ENCODE results near the gene CGREF1. TPM values are rescaled to one million over a fixed set of nuclear protein-coding genes. Genes with fewer than 3 reads are reported as not detected.

The CGREF1 gene
- total RNA-seq, 6 experiments from 2014 or later: 2.5 to 33.2 (median 7.7) TPM

DNA sequence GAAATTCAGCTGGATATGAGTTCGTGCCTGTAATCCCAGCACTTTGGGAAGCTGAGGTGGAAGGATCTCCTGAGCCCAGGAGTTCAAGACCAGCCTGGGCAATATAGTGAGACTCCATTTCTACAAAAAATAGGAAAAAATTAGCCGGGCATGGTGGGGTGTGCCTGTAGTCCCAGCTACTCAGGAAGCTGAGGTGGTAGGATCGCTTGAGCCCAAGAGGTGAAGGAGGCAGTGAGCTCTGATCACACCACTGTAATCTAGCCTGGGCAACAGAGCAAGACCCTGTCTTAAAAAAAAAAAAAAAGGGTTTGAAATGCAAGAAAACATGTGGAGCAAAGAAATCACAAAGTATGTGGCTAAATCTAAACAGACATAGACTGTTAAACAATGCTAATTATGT is 9.8 kb downstream of the CGREF1 start:
- TF ChIP-seq POLR2A (IDR thresholded peaks at IDR 0.05): no peak

DNA sequence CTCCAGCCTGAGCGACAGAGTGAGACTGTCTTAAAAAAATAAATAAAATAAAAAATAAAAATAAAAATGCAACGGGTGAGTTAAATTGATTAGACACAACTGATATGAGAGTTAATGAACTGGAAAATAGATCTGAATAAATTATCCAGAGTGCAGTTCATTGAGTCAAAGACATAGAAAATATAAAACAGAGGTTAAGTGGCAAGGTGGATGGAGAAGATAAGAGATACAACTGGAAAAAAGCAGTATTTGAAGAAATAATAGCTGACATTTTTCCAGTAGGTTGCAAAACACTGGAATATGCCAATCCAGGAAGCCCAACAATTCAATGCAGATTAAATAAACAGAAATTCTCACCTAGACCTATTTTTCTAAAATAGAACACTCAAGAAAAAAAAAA is 10.7 kb downstream of the CGREF1 start:
- Histone ChIP-seq H3K4me3 (no peak overlapping the region), H3K4me1 (no peaks in the 10 kb centered on the region), H3K36me3 (no peaks in the 10 kb centered on the region), H3K27ac (no peak overlapping the region), H3K27me3 (no peaks in the 10 kb centered on the region), H3K9me3 (no peaks in the 10 kb centered on the region)
- DNase-seq (no peak), ATAC-seq (no peak)
- intact Hi-C loops (cut with DNase I): no loop called here
- no peak for TF ChIP-seq POLR2A (IDR thresholded peaks at IDR 0.05)
- TF ChIP-seq, protein P1, sequence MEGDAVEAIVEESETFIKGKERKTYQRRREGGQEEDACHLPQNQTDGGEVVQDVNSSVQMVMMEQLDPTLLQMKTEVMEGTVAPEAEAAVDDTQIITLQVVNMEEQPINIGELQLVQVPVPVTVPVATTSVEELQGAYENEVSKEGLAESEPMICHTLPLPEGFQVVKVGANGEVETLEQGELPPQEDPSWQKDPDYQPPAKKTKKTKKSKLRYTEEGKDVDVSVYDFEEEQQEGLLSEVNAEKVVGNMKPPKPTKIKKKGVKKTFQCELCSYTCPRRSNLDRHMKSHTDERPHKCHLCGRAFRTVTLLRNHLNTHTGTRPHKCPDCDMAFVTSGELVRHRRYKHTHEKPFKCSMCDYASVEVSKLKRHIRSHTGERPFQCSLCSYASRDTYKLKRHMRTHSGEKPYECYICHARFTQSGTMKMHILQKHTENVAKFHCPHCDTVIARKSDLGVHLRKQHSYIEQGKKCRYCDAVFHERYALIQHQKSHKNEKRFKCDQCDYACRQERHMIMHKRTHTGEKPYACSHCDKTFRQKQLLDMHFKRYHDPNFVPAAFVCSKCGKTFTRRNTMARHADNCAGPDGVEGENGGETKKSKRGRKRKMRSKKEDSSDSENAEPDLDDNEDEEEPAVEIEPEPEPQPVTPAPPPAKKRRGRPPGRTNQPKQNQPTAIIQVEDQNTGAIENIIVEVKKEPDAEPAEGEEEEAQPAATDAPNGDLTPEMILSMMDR (IDR thresholded peaks at IDR 0.05): no peak
- 62% methylated on average over 2 of the region's 2 CpGs for WGBS (ENCODE audit: insufficient coverage, low coverage, low lambda C conversion rate, missing lambda C conversion rate)

More for the DNA sequence above, 9.8 kb downstream of the CGREF1 start:
- Histone ChIP-seq H3K4me1 (no peaks in the 10 kb centered on the region), H3K27ac (no peak overlapping the region), H3K36me3 (no peaks in the 10 kb centered on the region), H3K9me3 (no peaks in the 10 kb centered on the region), H3K4me3 (no peak overlapping the region), H3K27me3 (no peaks in the 10 kb centered on the region)
- intact Hi-C loops (cut with DNase I): no loop called here
- WGBS (ENCODE audit: insufficient coverage, low coverage, low lambda C conversion rate, missing lambda C conversion rate): 90% methylated on average over 2 of the region's 3 CpGs
- no peak for ATAC-seq
- DNase-seq: no peak

DNA sequence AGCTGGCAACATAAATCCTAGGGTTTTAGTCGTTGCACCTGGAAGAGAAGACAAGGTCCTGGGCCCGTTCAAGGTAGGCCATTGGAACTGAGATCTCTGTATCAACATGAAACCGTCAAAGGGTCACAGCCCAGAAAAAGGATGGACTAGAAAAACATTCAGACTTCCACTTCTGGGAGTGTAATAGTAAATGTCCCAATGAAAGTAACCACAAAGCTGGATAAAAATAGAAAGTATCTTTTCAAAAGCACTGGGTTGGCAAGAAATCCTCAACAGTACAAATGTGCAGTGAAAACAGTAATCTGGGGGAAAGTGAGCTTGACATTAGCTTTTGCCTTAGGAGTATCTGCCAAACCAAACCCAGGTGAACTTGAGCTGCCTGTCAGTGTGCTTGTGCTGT is 12.9 kb downstream of the CGREF1 start:
- no peaks in the 10 kb centered on the region for H3K4me1 ChIP-seq
- no peak overlapping the region for H3K27ac ChIP-seq
- no peak for TF ChIP-seq POLR2A (IDR thresholded peaks at IDR 0.05)
- TF ChIP-seq, protein P1 (IDR thresholded peaks at IDR 0.05): no peak
- no peaks in the 10 kb centered on the region for H3K9me3 ChIP-seq
- DNase-seq: no peak
- no peak overlapping the region for H3K4me3 ChIP-seq
- 30% methylated on average over 3 of the region's 3 CpGs for WGBS (ENCODE audit: insufficient coverage, low coverage, low lambda C conversion rate, missing lambda C conversion rate)
- ATAC-seq: no peak
- no peaks in the 10 kb centered on the region for H3K36me3 ChIP-seq
- intact Hi-C loops (cut with DNase I): no loop called here
- no peaks in the 10 kb centered on the region for H3K27me3 ChIP-seq

DNA sequence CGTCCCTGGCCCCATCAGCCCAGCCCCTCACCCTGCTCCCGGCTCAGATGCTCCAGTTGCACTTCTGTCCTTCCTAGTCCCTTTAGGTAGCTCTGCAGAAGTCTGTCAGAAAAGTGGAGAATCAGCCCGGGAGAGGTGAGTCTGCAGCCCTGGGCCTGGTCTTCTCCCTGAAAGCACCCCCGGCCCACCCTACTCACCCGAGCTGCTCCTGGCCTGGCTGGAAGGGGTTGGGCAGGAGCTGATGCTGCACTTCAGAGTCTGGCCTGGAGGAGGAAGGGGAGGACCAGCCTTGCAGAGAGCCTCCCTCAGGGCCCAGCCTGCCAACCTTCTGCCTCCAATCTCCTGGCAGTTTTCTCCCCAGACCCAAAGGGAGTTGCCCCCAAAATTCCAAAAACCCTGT is 16.6 kb downstream of the CGREF1 start:
- DNase-seq (no peak), ATAC-seq (peak; percentile 4 to 26 (median 14))
- Histone ChIP-seq H3K27ac (no peak overlapping the region), H3K27me3 (no peaks in the 10 kb centered on the region), H3K4me3 (no peak overlapping the region), H3K4me1 (no peaks in the 10 kb centered on the region), H3K9me3 (no peaks in the 10 kb centered on the region), H3K36me3 (peaks cover 0 to 29% (median 12%) of the 10 kb centered on the region in 4 donors)
- WGBS (ENCODE audit: insufficient coverage, low coverage, low lambda C conversion rate, missing lambda C conversion rate): no CpG with 5 or more reads among the region's 5 CpGs
- intact Hi-C loops (cut with DNase I): no loop called here
- no peak for TF ChIP-seq POLR2A (IDR thresholded peaks at IDR 0.05)
- TF ChIP-seq, protein P1 (IDR thresholded peaks at IDR 0.05): no peak

DNA sequence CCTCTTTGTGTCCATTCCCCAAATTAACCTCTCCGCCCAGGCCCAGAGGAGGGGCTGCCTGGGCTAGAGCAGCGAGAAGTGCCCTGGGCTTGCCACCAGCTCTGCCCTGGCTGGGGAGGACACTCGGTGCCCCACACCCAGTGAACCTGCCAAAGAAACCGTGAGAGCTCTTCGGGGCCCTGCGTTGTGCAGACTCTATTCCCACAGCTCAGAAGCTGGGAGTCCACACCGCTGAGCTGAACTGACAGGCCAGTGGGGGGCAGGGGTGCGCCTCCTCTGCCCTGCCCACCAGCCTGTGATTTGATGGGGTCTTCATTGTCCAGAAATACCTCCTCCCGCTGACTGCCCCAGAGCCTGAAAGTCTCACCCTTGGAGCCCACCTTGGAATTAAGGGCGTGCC is 18.9 kb downstream of the CGREF1 start:
- Histone ChIP-seq H3K9me3 (no peaks in the 10 kb centered on the region), H3K27ac (no peak overlapping the region), H3K4me1 (peaks cover 0 to 19% (median 8%) of the 10 kb centered on the region in 4 donors), H3K27me3 (no peaks in the 10 kb centered on the region), H3K36me3 (peaks cover 0 to 38% (median 15%) of the 10 kb centered on the region in 4 donors), H3K4me3 (no peak overlapping the region)
- TF ChIP-seq, protein P1 (IDR thresholded peaks at IDR 0.05): no peak
- TF ChIP-seq POLR2A (IDR thresholded peaks at IDR 0.05): no peak
- DNase-seq (no peak), ATAC-seq (no peak)
- intact Hi-C loops (cut with DNase I): no loop called here
- 61% methylated on average over 10 of the region's 10 CpGs for WGBS (ENCODE audit: insufficient coverage, low coverage, low lambda C conversion rate, missing lambda C conversion rate)
